Fibroblast of the aortic adventitia (primary cell): ENCODE measurements around the gene AFAP1. TPM values are rescaled to one million over a fixed set of nuclear protein-coding genes. Genes with fewer than 3 reads are reported as not detected.

ENCODE experiments used
- DNase-seq: peaks from one replicate; pipeline ENCODE4 v3.0.0-alpha.2; 2010; ENCODE audit warnings: low read depth
- H3K4me3 ChIP-seq: 2 replicates; pipeline ENCODE4 v1.5.1; 2011; ENCODE audit warnings: low read depth, mild to moderate bottlenecking, control low read depth, low read length, moderate library complexity
- total RNA-seq: library from RNA; depleted of rRNA; stranded (reverse); fragments of >200 nt; gene quantifications from 2 replicates; pipeline ENCODE4 v1.2.3, GENCODE V29; 2012; ENCODE audit warnings: low replicate concordance
- TF ChIP-seq, protein P1 (sequence below): IDR thresholded peaks from 2 replicates; pipeline ENCODE4 v1.5.1; 2011; ENCODE audit warnings: mild to moderate bottlenecking, low read length, control low read depth, inconsistent platforms; ENCODE audit not compliant: insufficient read depth

The AFAP1 gene
- total RNA-seq, 1 donor, result 66.0 TPM

DNA sequence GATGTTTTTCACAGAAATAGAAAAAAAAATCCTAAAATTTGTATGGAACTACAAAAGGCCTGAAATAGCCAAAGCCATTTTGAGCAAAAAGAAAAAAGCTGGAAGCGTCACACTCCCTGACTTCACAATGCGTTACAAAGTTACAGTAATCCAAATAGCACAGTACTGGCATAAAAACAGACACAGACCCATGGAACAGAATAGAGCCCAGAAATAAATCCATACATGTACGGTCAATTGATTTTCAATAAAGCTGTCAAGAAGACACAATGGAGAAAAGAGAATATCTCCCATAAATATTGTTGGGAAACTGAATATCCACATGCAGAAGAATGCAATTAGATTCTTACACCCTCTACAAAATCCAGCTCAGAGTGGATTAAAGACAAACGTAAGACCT is 208.2 kb downstream of the AFAP1 start:
- DNase-seq, result no peak
- TF ChIP-seq, protein P1, sequence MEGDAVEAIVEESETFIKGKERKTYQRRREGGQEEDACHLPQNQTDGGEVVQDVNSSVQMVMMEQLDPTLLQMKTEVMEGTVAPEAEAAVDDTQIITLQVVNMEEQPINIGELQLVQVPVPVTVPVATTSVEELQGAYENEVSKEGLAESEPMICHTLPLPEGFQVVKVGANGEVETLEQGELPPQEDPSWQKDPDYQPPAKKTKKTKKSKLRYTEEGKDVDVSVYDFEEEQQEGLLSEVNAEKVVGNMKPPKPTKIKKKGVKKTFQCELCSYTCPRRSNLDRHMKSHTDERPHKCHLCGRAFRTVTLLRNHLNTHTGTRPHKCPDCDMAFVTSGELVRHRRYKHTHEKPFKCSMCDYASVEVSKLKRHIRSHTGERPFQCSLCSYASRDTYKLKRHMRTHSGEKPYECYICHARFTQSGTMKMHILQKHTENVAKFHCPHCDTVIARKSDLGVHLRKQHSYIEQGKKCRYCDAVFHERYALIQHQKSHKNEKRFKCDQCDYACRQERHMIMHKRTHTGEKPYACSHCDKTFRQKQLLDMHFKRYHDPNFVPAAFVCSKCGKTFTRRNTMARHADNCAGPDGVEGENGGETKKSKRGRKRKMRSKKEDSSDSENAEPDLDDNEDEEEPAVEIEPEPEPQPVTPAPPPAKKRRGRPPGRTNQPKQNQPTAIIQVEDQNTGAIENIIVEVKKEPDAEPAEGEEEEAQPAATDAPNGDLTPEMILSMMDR, result no peak
- no peak overlapping the region for H3K4me3 ChIP-seq

DNA sequence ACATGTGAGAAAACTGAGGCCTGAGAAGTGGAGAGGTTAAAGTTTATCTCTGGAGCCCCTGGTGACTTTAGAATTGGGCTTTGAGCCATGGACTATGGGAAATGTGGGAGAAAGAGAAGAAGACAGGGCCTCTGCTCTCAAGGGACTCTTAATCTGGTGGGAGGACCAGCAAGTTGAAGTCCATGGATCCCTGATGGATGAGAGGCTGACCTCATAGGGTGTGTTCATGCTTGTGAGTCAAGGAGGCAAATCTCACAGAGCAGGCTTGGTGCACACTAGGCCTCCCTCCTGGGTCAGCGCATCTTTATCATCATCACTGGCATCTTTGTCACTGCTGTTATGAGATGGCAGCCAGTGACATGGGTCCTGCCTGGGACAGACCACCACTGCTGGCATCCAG is 211.9 kb downstream of the AFAP1 start:
- TF ChIP-seq, protein P1, result no peak
- DNase-seq, result peak; percentile 27
- H3K4me3 ChIP-seq, result no peak overlapping the region

- TF ChIP-seq, protein P1, result no peak
- DNase-seq, result no peak
- H3K4me3 ChIP-seq, result no peak overlapping the region
Observed at GRCh38 chr4:7726665-7727413, 212.8 kb downstream of the AFAP1 start.

- DNase-seq, result no peak
- TF ChIP-seq, protein P1, result no peak
- H3K4me3 ChIP-seq, result no peak overlapping the region
Observed at GRCh38 chr4:7725951-7726350, 213.7 kb downstream of the AFAP1 start.

GRCh38 chr4:7723625-7724024 is 216.0 kb downstream of the AFAP1 start:
- no peak for DNase-seq
- TF ChIP-seq, protein P1, result no peak
- H3K4me3 ChIP-seq, result no peak overlapping the region

GRCh38 chr4:7722766-7723387 is 216.8 kb downstream of the AFAP1 start:
- TF ChIP-seq, protein P1, result no peak
- no peak overlapping the region for H3K4me3 ChIP-seq
- DNase-seq, result no peak
